HCT116 (cell line): ENCODE results near the gene TRIB2. TPM values are rescaled to one million over a fixed set of nuclear protein-coding genes. Genes with fewer than 3 reads are reported as not detected.

ENCODE experiments used
- ATAC-seq: fragments of 200-7000 bp; cut with Tn5 transposase; 2 replicates; pipeline ENCODE4 v1.9.1; 2020; ENCODE audit warnings: mild to moderate bottlenecking, moderate library complexity
- BruUV-seq: library from RNA; stranded (reverse); fragments of 400-500 nt; replicated peaks from 2 replicates; lab custom pipeline; 2021; lab: Mats Ljungman, UMichigan
- CTCF ChIA-PET: fragments of 300-600 bp; sonication (Branson Sonifier 250); formaldehyde crosslinking; loops from one replicate; lab custom pipeline; 2021; ENCODE audit warnings: antibody characterized with exemption; lab: Charles Lee
- POLR2A ChIA-PET: fragments of 300-600, 350-600 bp; sonication (Branson Sonifier 250); formaldehyde crosslinking; loops from one replicate; lab custom pipeline; 2021; ENCODE audit warnings: antibody characterized with exemption; lab: Charles Lee
- RAD21 ChIA-PET, 2 experiments: fragments of 300-600 bp; sonication (Branson Sonifier 250); formaldehyde crosslinking; loops; one replicate each; lab custom pipeline; 2023; ENCODE audit warnings: low total read pairs in 2 of 2; ENCODE audit not compliant: uncharacterized antibody in 2 of 2, unreplicated experiment in 2 of 2, low non-redundant PET in 1 of 2; lab: Charles Lee
- DNase-seq: peaks from one replicate; pipeline ENCODE4 v3.0.0-alpha.2; 2010; ENCODE audit warnings: low read depth, low spot score
- H2AFZ ChIP-seq: fragments of 200-600 bp; shearing (Covaris generic), sonication (generic); 2 replicates; pipeline ENCODE4 v1.6.1; 2017; ENCODE audit warnings: low read depth, mixed run types, mixed read lengths, antibody characterized with exemption, low read length; ENCODE audit not compliant: poor library complexity, severe bottlenecking
- H3K27ac ChIP-seq: 2 replicates; pipeline ENCODE4 v1.5.1; 2012; ENCODE audit warnings: low read depth, low read length
- H3K27me3 ChIP-seq: fragments of 200-600 bp; sonication (generic); 2 replicates; pipeline ENCODE4 v1.6.1; 2016; ENCODE audit warnings: mixed run types, low read length, mixed read lengths; ENCODE audit not compliant: insufficient read depth
- H3K36me3 ChIP-seq, 2 experiments: fragments of 200-500 bp in 1 of 2; fragments of 200-600 bp in 1 of 2; sonication (Bioruptor generic) in 1 of 2; sonication (generic) in 1 of 2; 2 replicates each; pipeline versions ENCODE4 v1.5.1 to v1.6.1; 2014 to 2016; ENCODE audit warnings: low read length in 2 of 2, inconsistent platforms in 1 of 2, mixed read lengths in 1 of 2, mixed run types in 1 of 2; ENCODE audit not compliant: insufficient read depth in 2 of 2, control insufficient read depth in 1 of 2
- H3K4me1 ChIP-seq, 2 experiments: fragments of 200-600 bp in 1 of 2; sonication (generic) in 1 of 2; 2 replicates each; pipeline versions ENCODE4 v1.5.1 to v1.6.1; 2012 to 2017; ENCODE audit warnings: low read length in 2 of 2, inconsistent platforms in 1 of 2, mild to moderate bottlenecking in 1 of 2, mixed read lengths in 1 of 2, mixed run types in 1 of 2, moderate library complexity in 1 of 2; ENCODE audit not compliant: insufficient read depth in 2 of 2, control insufficient read depth in 1 of 2
- H3K4me2 ChIP-seq: fragments of 200-600 bp; sonication (generic); 2 replicates; pipeline ENCODE4 v1.6.1; 2017; ENCODE audit warnings: mixed run types, low read length, mixed read lengths
- H3K4me3 ChIP-seq, 2 experiments: fragments of 200-600 bp in 1 of 2; sonication (generic) in 1 of 2; replicated peaks in 1 of 2; 2 replicates each; pipeline ENCODE4 v1.5.1; 2011 to 2016; ENCODE audit warnings: low read length in 2 of 2, control low read depth in 1 of 2, low read depth in 1 of 2, mild to moderate bottlenecking in 1 of 2, mixed read lengths in 1 of 2, mixed run types in 1 of 2
- H3K79me2 ChIP-seq: fragments of 200-600 bp; sonication (generic); 2 replicates; pipeline ENCODE4 v1.6.1; 2017; ENCODE audit warnings: mild to moderate bottlenecking, mixed run types, low read length, moderate library complexity, mixed read lengths; ENCODE audit not compliant: insufficient read depth
- H3K9ac ChIP-seq: fragments of 200-600 bp; sonication (generic); 2 replicates; pipeline ENCODE4 v1.6.1; 2016; ENCODE audit warnings: low read length, mixed read lengths
- H3K9me2 ChIP-seq: fragments of 200-600 bp; sonication (generic), shearing (Covaris generic); 2 replicates; pipeline ENCODE4 v1.6.1; 2017; ENCODE audit warnings: mixed run types, mild to moderate bottlenecking, moderate library complexity; ENCODE audit not compliant: insufficient read depth
- H3K9me3 ChIP-seq, 2 experiments: fragments of 200-500 bp in 1 of 2; fragments of 200-600 bp in 1 of 2; sonication (Bioruptor generic) in 1 of 2; sonication (generic) in 1 of 2; 2 replicates each; pipeline ENCODE4 v1.6.1; 2014 to 2017; ENCODE audit warnings: low read length in 2 of 2, mixed read lengths in 2 of 2, inconsistent platforms in 1 of 2, low read depth in 1 of 2, mild to moderate bottlenecking in 1 of 2, mixed run types in 1 of 2, moderate library complexity in 1 of 2; ENCODE audit not compliant: control insufficient read depth in 1 of 2, insufficient read depth in 1 of 2
- H4K20me1 ChIP-seq: fragments of 200-600 bp; sonication (generic), shearing (Covaris generic); 2 replicates; pipeline ENCODE4 v1.6.1; 2017; ENCODE audit warnings: mixed run types, mild to moderate bottlenecking, moderate library complexity; ENCODE audit not compliant: insufficient read depth
- CEBPB ChIP-seq: IDR thresholded peaks from 2 replicates; pipeline ENCODE4 v1.6.1; 2012; ENCODE audit warnings: low read depth
- EGR1 ChIP-seq: IDR thresholded peaks from 2 replicates; pipeline ENCODE4 v1.6.1; 2012; ENCODE audit warnings: low read depth
- FOSL1 ChIP-seq: IDR thresholded peaks from 2 replicates; pipeline ENCODE4 v1.6.1; 2012; ENCODE audit warnings: low read depth
- POLR2A ChIP-seq: IDR thresholded peaks from 2 replicates; pipeline ENCODE4 v1.7.0; 2011; ENCODE audit warnings: borderline replicate concordance; ENCODE audit not compliant: insufficient read depth, insufficient read length; ENCODE audit errors: extremely low read depth
- SIN3A ChIP-seq: IDR thresholded peaks from 2 replicates; pipeline ENCODE4 v1.6.1; 2012; ENCODE audit warnings: low read depth
- SRF ChIP-seq: IDR thresholded peaks from 2 replicates; pipeline ENCODE4 v1.6.1; 2012; ENCODE audit warnings: low read depth
- ZBTB33 ChIP-seq: IDR thresholded peaks from 2 replicates; pipeline ENCODE4 v1.6.1; 2011; ENCODE audit warnings: mild to moderate bottlenecking, low read length, moderate library complexity; ENCODE audit not compliant: insufficient replicate concordance; ENCODE audit errors: extremely low read depth
- ZNF274 ChIP-seq: fragments of 200-500 bp; sonication (Bioruptor generic); IDR thresholded peaks from 2 replicates; pipeline ENCODE4 v1.6.1; 2014; ENCODE audit warnings: mild to moderate bottlenecking, low read depth, low read length, inconsistent platforms
- intact Hi-C: fragments of 100-400 bp; cut with micrococcal nuclease; formaldehyde crosslinking; loops from 2 replicates; pipeline ENCODE4 v1.10.0; 2022
- total RNA-seq: library from RNA; stranded (reverse); gene quantifications from one replicate; pipeline ENCODE4 v1.2.1, GENCODE V29; 2021; ENCODE audit not compliant: unreplicated experiment
- TF ChIP-seq, protein P1 (sequence below): IDR thresholded peaks from 2 replicates; pipeline ENCODE4 v1.6.1; 2012; ENCODE audit warnings: low read depth
- TF ChIP-seq, protein P2 (sequence below): IDR thresholded peaks from 2 replicates; pipeline ENCODE4 v1.6.1; 2012

Gene TRIB2
- total RNA-seq, 1 experiment from 2014 or later, result 12.4 TPM

DNA sequence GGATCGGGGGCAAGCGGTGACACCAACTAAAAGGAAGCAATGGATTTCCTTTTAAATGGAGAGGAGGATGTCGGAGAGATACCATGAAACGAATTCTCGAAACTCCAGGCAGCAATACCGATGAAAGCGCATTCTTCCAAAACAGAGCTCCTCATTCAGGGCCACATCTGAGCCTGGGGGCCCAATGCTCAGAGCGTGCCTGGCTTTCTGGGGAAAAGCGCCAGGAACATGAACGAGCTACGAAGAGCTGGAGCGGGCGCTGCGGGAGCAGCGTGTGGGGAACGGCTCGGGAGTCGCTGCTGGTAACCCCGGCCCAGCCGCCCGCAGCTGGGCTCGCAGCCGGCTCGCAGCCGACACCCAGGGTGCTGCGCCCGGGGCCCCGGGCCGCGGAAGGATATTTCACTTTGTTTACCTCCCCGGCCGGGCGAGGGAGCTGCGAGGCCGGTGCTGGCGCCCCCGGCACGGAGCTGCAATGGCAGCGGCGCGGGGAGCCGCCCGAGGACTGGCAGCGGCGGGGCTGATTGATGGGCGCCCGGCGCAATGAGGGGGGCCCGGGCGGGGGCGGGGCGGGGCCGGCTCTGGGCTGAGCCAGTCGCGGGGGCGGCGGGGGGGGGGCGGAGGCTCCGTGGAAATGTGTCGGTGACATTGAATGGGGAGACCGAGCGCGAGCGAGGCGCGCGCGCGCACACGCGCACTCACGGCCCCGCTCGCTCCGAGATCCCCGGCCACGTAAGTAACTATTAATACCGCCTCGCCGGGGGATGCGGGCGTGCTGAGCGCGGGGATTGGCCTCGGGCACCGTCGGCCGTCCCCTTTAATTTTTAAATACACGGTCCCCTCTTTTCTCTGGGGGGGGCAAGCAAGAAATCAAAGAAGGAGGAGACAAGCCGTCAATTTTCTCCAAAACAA lies at the start of gene TRIB2 (continued):
- TF ChIP-seq, protein P1, sequence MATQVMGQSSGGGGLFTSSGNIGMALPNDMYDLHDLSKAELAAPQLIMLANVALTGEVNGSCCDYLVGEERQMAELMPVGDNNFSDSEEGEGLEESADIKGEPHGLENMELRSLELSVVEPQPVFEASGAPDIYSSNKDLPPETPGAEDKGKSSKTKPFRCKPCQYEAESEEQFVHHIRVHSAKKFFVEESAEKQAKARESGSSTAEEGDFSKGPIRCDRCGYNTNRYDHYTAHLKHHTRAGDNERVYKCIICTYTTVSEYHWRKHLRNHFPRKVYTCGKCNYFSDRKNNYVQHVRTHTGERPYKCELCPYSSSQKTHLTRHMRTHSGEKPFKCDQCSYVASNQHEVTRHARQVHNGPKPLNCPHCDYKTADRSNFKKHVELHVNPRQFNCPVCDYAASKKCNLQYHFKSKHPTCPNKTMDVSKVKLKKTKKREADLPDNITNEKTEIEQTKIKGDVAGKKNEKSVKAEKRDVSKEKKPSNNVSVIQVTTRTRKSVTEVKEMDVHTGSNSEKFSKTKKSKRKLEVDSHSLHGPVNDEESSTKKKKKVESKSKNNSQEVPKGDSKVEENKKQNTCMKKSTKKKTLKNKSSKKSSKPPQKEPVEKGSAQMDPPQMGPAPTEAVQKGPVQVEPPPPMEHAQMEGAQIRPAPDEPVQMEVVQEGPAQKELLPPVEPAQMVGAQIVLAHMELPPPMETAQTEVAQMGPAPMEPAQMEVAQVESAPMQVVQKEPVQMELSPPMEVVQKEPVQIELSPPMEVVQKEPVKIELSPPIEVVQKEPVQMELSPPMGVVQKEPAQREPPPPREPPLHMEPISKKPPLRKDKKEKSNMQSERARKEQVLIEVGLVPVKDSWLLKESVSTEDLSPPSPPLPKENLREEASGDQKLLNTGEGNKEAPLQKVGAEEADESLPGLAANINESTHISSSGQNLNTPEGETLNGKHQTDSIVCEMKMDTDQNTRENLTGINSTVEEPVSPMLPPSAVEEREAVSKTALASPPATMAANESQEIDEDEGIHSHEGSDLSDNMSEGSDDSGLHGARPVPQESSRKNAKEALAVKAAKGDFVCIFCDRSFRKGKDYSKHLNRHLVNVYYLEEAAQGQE, result no peak
- no peak for TF ChIP-seq SRF
- TF ChIP-seq, all 23 proteins: peak for 5

DNA sequence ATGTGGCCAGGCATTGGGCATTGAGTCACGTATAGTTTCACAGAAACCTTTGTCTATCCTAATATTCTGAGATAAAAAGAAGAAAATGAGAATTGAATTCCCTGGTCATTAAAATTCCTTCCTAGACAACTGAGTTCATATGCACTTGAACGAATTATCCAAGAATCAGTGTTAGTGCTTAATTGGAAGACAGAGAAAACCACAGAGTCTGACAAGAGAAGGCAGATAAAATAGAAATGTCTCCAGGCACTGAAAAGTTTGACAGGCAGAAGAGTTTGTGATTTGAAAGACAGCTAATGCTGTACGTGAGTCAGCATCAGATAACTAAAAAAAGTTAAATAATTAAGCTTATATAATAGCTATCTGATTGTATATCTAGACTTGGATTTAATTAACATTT lies 47.7 kb upstream of the TRIB2 start:
- Histone ChIP-seq H2AFZ (no peak overlapping the region), H3K4me1 (peaks cover 0 to 6% of the 10 kb centered on the region in 2 experiments; a peak in 1 of 4 replicates), H3K27ac (no peak overlapping the region), H4K20me1 (no peaks in the 10 kb centered on the region), H3K27me3 (no peaks in the 10 kb centered on the region), H3K4me3 (no peak overlapping the region), H3K36me3 (no peaks in the 10 kb centered on the region), H3K79me2 (no peaks in the 10 kb centered on the region), H3K9me2 (no peaks in the 10 kb centered on the region), H3K4me2 (no peak overlapping the region), H3K9me3 (peaks cover 0 to 6% of the 10 kb centered on the region in 2 experiments; a peak in 2 of 4 replicates), H3K9ac (no peak overlapping the region)
- DNase-seq (no peak), ATAC-seq (no peak)
- ChIA-PET POLR2A (no interaction called here), RAD21 (no interaction called here), CTCF (no interaction called here)
- BruUV-seq, result no TSS peak
- intact Hi-C loops, result no loop called here
- TF ChIP-seq ZBTB33 (no peak), CEBPB (no peak), POLR2A (no peak), EGR1 (no peak), ZNF274 (no peak), FOSL1 (no peak), SIN3A (no peak), SRF (no peak)
- TF ChIP-seq, protein P2, sequence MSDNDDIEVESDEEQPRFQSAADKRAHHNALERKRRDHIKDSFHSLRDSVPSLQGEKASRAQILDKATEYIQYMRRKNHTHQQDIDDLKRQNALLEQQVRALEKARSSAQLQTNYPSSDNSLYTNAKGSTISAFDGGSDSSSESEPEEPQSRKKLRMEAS, result no peak
